Activated T-helper 1 cell treated with anti-CD3 and anti-CD28 coated beads, Interleukin-12 subunit alpha, Interleukin-12 subunit beta, Interleukin-2, Interleukin-4 antibody, amounts not matched to agents 30 ng/mL and 10 ng/mL and 1 ng/mL, durations not matched to agents 14 hours and 24 hours and 36 hours (primary cell): ENCODE measurements around the gene SH3TC1. TPM values are rescaled to one million over a fixed set of nuclear protein-coding genes. Genes with fewer than 3 reads are reported as not detected.

ENCODE experiments used
- DNase-seq: peaks from one replicate; pipeline ENCODE4 v3.0.0; 2021; ENCODE audit warnings: low spot score
- H3K27ac Mint-ChIP-seq: one replicate; pipeline ENCODE4 v1.8.0; 2021; ENCODE audit warnings: mild to moderate bottlenecking, mixed read lengths
- H3K27me3 Mint-ChIP-seq: one replicate; pipeline ENCODE4 v1.8.0; 2022; ENCODE audit warnings: mild to moderate bottlenecking, moderate library complexity, mixed read lengths; ENCODE audit not compliant: insufficient read depth
- H3K36me3 Mint-ChIP-seq: one replicate; pipeline ENCODE4 v1.8.0; 2021; ENCODE audit warnings: low read depth, mixed read lengths
- H3K4me1 Mint-ChIP-seq: one replicate; pipeline ENCODE4 v1.8.0; 2021; ENCODE audit warnings: low read depth, mixed read lengths
- H3K4me3 Mint-ChIP-seq: one replicate; pipeline ENCODE4 v1.8.0; 2021; ENCODE audit warnings: mild to moderate bottlenecking, moderate library complexity, mixed read lengths
- H3K9me3 Mint-ChIP-seq: one replicate; pipeline ENCODE4 v1.8.0; 2021; ENCODE audit warnings: mixed read lengths
- intact Hi-C: fragments of 100-400 bp; cut with micrococcal nuclease; formaldehyde crosslinking; loops from one replicate; pipeline ENCODE4 v1.15.1; 2024
- total RNA-seq: library from RNA; stranded (reverse); gene quantifications from 2 replicates; pipeline ENCODE4 v1.2.3, GENCODE V29; 2022

SH3TC1 gene
- total RNA-seq, 1 donor from 2014 or later = 25.4 TPM

- DNase-seq = no peak
- no peaks in the 10 kb centered on the region for H3K36me3 Mint-ChIP-seq
- H3K4me3 Mint-ChIP-seq = no peak overlapping the region
- no peaks in the 10 kb centered on the region for H3K9me3 Mint-ChIP-seq
- no peaks in the 10 kb centered on the region for H3K4me1 Mint-ChIP-seq
- peaks cover 4% of the 10 kb centered on the region for H3K27me3 Mint-ChIP-seq
- intact Hi-C loops = no loop called here
- no peak overlapping the region for H3K27ac Mint-ChIP-seq
These were observed 78.4 kb downstream of the SH3TC1 start for GRCh38 chr4:8277356-8278008.

GRCh38 chr4:8278009-8278395 is 78.9 kb downstream of the SH3TC1 start:
- H3K27me3 Mint-ChIP-seq = peaks cover 4% of the 10 kb centered on the region
- H3K4me3 Mint-ChIP-seq = no peak overlapping the region
- H3K27ac Mint-ChIP-seq = no peak overlapping the region
- H3K9me3 Mint-ChIP-seq = no peaks in the 10 kb centered on the region
- intact Hi-C loops = no loop called here
- no peak for DNase-seq
- H3K4me1 Mint-ChIP-seq = no peaks in the 10 kb centered on the region
- H3K36me3 Mint-ChIP-seq = no peaks in the 10 kb centered on the region

- Mint-ChIP-seq H3K9me3 (no peaks in the 10 kb centered on the region), H3K27me3 (peaks cover 2% of the 10 kb centered on the region), H3K27ac (no peak overlapping the region), H3K4me3 (no peak overlapping the region), H3K36me3 (no peaks in the 10 kb centered on the region), H3K4me1 (no peaks in the 10 kb centered on the region)
- DNase-seq = no peak
- intact Hi-C loops = no loop called here
These were observed 79.6 kb downstream of the SH3TC1 start for GRCh38 chr4:8278421-8279287.

GRCh38 chr4:8279321-8280157 is 80.4 kb downstream of the SH3TC1 start:
- intact Hi-C loops = no loop called here
- Mint-ChIP-seq H3K27me3 (peaks cover 2% of the 10 kb centered on the region), H3K4me3 (no peak overlapping the region), H3K27ac (no peak overlapping the region), H3K36me3 (no peaks in the 10 kb centered on the region), H3K9me3 (no peaks in the 10 kb centered on the region), H3K4me1 (no peaks in the 10 kb centered on the region)
- no peak for DNase-seq

GRCh38 chr4:8280158-8280875 is 81.2 kb downstream of the SH3TC1 start:
- Mint-ChIP-seq H3K4me1 (no peaks in the 10 kb centered on the region), H3K9me3 (no peaks in the 10 kb centered on the region), H3K27me3 (peaks cover 2% of the 10 kb centered on the region), H3K4me3 (no peak overlapping the region), H3K27ac (no peak overlapping the region), H3K36me3 (no peaks in the 10 kb centered on the region)
- no peak for DNase-seq
- intact Hi-C loops = no loop called here

- Mint-ChIP-seq H3K36me3 (no peaks in the 10 kb centered on the region), H3K27me3 (peaks cover 2% of the 10 kb centered on the region), H3K9me3 (no peaks in the 10 kb centered on the region), H3K4me1 (no peaks in the 10 kb centered on the region), H3K4me3 (no peak overlapping the region), H3K27ac (no peak overlapping the region)
- DNase-seq = no peak
- intact Hi-C loops = no loop called here
These were observed 81.9 kb downstream of the SH3TC1 start for GRCh38 chr4:8280876-8281440.

GRCh38 chr4:8281519-8282133 is 82.5 kb downstream of the SH3TC1 start:
- intact Hi-C loops = no loop called here
- Mint-ChIP-seq H3K4me1 (no peaks in the 10 kb centered on the region), H3K36me3 (no peaks in the 10 kb centered on the region), H3K9me3 (no peaks in the 10 kb centered on the region), H3K27ac (no peak overlapping the region), H3K4me3 (no peak overlapping the region), H3K27me3 (peaks cover 2% of the 10 kb centered on the region)
- DNase-seq = no peak

GRCh38 chr4:8282134-8282641 is 83.1 kb downstream of the SH3TC1 start:
- no peaks in the 10 kb centered on the region for H3K9me3 Mint-ChIP-seq
- peaks cover 2% of the 10 kb centered on the region for H3K27me3 Mint-ChIP-seq
- DNase-seq = no peak
- no peaks in the 10 kb centered on the region for H3K4me1 Mint-ChIP-seq
- intact Hi-C loops = no loop called here
- H3K27ac Mint-ChIP-seq = no peak overlapping the region
- no peaks in the 10 kb centered on the region for H3K36me3 Mint-ChIP-seq
- no peak overlapping the region for H3K4me3 Mint-ChIP-seq

GRCh38 chr4:8282742-8283141 is 83.7 kb downstream of the SH3TC1 start:
- Mint-ChIP-seq H3K9me3 (no peaks in the 10 kb centered on the region), H3K36me3 (no peaks in the 10 kb centered on the region), H3K27me3 (peaks cover 2% of the 10 kb centered on the region), H3K27ac (no peak overlapping the region), H3K4me3 (no peak overlapping the region), H3K4me1 (no peaks in the 10 kb centered on the region)
- intact Hi-C loops = no loop called here
- DNase-seq = no peak

- Mint-ChIP-seq H3K27me3 (peaks cover 2% of the 10 kb centered on the region), H3K4me1 (no peaks in the 10 kb centered on the region), H3K27ac (no peak overlapping the region), H3K4me3 (no peak overlapping the region), H3K9me3 (no peaks in the 10 kb centered on the region), H3K36me3 (no peaks in the 10 kb centered on the region)
- DNase-seq = no peak
- intact Hi-C loops = no loop called here
These were observed 84.1 kb downstream of the SH3TC1 start for GRCh38 chr4:8283161-8283560.

GRCh38 chr4:8283631-8284121 is 84.6 kb downstream of the SH3TC1 start:
- no peaks in the 10 kb centered on the region for H3K9me3 Mint-ChIP-seq
- H3K4me1 Mint-ChIP-seq = no peaks in the 10 kb centered on the region
- no peaks in the 10 kb centered on the region for H3K36me3 Mint-ChIP-seq
- H3K27ac Mint-ChIP-seq = no peak overlapping the region
- H3K4me3 Mint-ChIP-seq = no peak overlapping the region
- H3K27me3 Mint-ChIP-seq = peaks cover 2% of the 10 kb centered on the region
- DNase-seq = no peak
- intact Hi-C loops = no loop called here

GRCh38 chr4:8284391-8284790 is 85.3 kb downstream of the SH3TC1 start:
- Mint-ChIP-seq H3K4me1 (no peaks in the 10 kb centered on the region), H3K27me3 (peaks cover 2% of the 10 kb centered on the region), H3K9me3 (no peaks in the 10 kb centered on the region), H3K4me3 (no peak overlapping the region), H3K27ac (no peak overlapping the region), H3K36me3 (no peaks in the 10 kb centered on the region)
- intact Hi-C loops = no loop called here
- DNase-seq = no peak
